Adipose tissue (tissue), 3 donors: ENCODE measurements around the gene GEMIN7. TPM values are rescaled to one million over a fixed set of nuclear protein-coding genes. Genes with fewer than 3 reads are reported as not detected.
"Not testable (repeated sequence)": the region's sequence is repeated elsewhere in the genome, so short reads cannot be mapped to it uniquely, and the experiment has no call there.

Experiments used
- H3K27ac ChIP-seq: one replicate; pipeline ENCODE4 v1.5.1; 2013; ENCODE audit warnings: low read depth, low read length
- WGBS, 3 donors: extraction: QIAGEN DNeasy Blood & Tissue Kit; methylation state at CpG; one replicate each; pipeline ENCODE4 v1.1.7; 2013; 5-methylcytosine and 5-hydroxymethylcytosine counted together
- polyA plus RNA-seq, 3 donors: library from polyadenylated mRNA; stranded (reverse); fragments of 200-250 nt; gene quantifications; one replicate each; pipeline ENCODE4 v1.2.3, GENCODE V29; 2013
- donor health status: healthy with polysubstance abuse.
- donor health status: Bipolar disorder and iron deficiency.
- donor health status: healthy.

The GEMIN7 gene
- polyA plus RNA-seq, 3 donors: 12.4 to 29.6 (median 19.3) TPM

DNA sequence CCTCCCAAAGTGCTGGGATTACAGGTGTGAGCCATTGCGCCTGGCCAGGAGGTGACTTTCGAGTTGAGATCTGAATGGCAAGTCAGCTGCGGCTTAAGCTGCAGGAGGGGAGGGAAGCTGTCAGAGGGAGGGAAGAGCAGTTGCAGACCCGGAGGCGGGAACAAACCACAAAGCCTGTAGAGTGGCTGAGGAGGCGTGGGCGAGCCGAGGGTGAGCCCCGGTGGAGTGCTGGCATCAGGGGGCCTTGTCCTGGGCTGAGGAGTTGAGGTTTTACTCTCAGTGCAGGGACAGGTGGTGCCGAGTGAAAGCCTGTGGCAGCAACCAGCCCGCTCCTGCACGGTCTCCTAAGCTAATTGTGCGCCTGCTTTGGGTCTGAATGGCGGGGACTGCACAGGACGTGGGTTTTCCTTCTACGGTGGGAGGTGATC is 38.1 kb downstream of the GEMIN7 start:
- 37 to 64% (median 45%) methylated on average over 16 of the region's 16 CpGs for WGBS, 3 donors

DNA sequence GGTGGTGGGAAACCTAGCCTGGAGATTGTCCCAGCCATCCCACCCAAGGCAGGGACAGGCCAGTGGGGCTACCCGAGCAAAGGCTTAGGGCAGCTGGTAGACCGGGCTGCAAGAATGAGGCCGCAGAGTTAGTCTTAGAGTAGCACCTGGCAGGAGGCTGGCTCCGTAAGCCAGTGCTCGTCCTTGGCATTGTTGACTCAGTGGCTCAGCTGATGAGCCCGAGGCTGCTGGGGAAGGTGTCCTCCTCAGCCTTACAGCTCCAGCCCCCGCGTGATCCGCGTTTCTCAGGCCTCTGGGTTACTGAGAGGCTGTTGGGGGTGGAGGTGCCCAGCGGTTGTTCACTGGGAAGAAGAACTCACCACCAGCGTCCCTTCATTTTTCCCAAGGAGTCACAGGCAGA is 38.6 kb downstream of the GEMIN7 start:
- 37 to 72% (median 66%) methylated on average over 12 of the region's 12 CpGs for WGBS, 3 donors
- H3K27ac ChIP-seq: no peak overlapping the region

More for the DNA sequence above, 38.1 kb downstream of the GEMIN7 start:
- no peak overlapping the region for H3K27ac ChIP-seq

DNA sequence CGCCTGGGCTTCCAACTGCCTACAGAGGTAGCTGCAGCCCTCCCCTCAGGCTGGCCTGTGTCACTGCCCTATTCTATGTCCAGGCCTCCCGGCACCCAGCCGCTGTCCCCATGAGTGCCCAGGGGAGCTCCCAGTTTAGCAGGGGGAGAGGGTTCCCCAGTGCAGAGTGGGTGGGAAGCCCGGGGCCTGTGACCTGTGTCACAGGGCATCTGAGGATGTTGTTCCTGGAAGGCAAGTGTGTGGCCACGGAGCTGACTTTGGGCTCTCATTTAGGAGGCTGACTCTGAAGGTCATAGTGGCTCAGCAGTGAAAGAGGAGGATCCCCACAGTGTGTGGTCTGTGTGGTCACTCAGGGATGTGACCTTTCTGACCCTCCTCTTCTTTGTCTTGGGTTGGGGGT is 39.0 kb downstream of the GEMIN7 start:
- WGBS, 3 donors: 64 to 69% (median 68%) methylated on average over 5 of the region's 5 CpGs
- no peak overlapping the region for H3K27ac ChIP-seq

DNA sequence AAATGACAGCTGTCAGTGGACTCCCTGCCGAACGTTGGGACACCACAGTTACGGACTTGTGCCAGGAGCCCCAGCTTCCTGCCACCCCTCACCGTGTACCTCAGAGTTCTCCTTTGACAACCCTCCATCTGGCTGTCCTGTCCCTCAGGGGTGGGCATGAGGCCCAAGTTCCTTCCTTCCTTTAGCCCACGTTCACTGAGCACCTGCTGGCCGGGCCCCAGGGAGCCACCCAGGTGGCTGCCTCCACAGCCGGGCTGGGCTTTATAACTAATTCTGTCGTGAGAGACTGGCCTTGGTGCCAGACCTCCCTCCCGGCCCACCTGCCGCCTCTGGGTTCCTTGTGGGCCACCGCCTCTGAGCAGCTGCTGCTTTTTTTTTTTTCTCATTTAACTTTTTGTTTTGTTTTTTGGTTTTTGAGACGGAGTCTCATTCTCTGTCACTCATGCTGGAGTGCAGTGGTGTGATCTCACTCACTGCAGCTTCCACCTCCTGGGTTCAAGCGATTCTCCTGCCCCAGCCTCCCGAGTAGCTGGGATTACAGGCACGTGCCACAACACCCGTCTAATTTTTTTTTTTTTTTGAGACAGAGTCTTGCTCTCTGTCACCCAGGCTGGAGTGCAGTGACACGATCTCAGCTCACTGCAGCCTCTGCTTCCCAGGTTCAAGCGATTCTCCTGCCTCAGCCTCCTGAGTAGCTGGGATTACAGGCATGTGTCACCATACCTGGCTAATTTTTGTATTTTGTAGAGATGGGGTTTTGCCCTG is 39.7 kb downstream of the GEMIN7 start:
- H3K27ac ChIP-seq: not testable (repeated sequence)

DNA sequence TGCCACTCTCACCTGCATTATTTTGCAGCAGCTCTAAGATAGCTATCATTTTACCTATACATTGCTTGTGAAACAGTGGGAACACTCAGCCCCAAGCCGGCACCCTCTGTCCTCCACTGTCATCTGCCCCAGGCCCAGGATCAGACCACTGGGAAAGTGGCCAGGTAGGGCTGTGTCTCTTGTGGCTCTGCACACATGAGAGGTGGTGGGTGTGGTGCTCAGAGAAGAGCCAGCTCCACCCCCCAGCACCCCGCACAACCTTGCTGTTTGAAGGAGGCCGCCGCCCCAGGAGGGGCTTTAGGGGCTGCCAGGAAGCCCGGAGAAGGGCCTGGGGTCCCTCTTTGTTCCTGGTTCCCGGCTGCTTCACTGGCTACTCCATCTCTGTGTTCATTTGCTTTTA is 40.5 kb downstream of the GEMIN7 start:
- 85 to 90% (median 87%) methylated on average over 6 of the region's 6 CpGs for WGBS, 3 donors
- no peak overlapping the region for H3K27ac ChIP-seq

More for the DNA sequence above, 39.7 kb downstream of the GEMIN7 start:
- 41 to 61% (median 42%) methylated on average over 18 of the region's 18 CpGs for WGBS, 3 donors

DNA sequence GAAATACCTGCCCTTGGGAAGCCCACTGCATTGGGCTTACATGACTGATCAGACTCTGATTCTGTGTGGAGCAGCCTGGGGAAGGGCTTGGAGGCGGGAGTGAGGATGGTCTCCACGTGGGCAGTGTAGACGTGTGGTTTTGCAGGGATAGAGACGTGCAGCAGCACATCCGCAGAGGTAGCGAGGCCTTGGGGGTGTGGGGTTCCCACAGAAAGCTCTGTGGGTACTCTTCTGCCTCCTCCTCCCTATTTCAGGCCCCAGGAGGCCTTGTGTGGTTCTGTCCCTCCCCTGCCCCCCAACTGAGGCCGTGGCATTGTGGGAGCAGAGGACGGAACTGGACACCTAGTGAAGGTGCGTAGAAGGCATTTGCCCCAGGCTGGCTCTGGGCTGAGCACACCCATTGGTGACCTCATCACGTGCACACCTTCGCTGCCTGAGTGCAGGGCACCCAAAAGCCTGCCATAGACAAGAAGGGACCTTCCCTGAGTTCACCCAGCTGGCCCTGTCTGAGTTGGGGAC is 42.8 kb downstream of the GEMIN7 start:
- H3K27ac ChIP-seq: no peak overlapping the region
- WGBS, 3 donors: 79 to 84% (median 83%) methylated on average over 11 of the region's 11 CpGs

DNA sequence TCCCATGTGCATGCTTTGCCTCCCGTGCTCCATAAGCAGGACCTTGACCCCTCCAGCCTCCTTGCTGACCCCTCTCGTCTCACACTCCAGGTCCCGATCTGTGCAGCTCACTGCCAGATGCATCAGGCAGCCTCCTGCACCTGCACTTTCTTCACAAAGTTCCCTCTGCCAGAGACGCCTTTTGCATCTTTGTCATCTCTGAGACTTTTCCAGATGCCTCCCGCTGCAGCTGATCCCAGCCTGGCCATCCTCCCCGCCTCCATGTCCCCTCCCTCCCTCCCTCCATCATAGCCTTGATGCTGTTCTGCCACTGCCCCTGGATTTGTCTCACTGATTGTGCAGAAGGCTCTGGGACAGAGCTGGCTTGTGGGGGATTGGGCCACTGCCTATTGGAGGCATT is 43.8 kb downstream of the GEMIN7 start:
- no peak overlapping the region for H3K27ac ChIP-seq
- WGBS, 3 donors: 75 to 89% (median 85%) methylated on average over 6 of the region's 6 CpGs

DNA sequence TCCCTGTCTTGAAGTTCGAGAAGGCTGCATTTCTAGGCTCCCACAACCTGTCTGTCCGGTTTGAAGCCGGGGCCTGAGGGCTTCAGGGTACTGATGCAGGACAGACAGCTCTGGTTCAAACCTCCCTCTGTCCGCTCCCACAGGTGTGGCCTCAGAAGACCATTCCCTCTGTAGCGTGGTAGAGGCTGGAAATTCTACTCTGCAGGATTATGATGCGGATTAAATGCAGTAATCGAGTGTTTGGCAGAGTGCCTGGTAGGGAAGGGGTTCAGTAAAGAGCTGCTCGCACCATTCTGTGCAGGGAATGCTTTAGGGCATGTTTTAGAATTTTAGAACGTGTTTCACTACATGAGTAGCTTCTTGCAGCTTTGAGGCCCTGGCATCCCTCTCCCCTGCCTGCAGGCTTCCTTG is 44.4 kb downstream of the GEMIN7 start:
- no peak overlapping the region for H3K27ac ChIP-seq
- 64 to 75% (median 66%) methylated on average over 9 of the region's 9 CpGs for WGBS, 3 donors

DNA sequence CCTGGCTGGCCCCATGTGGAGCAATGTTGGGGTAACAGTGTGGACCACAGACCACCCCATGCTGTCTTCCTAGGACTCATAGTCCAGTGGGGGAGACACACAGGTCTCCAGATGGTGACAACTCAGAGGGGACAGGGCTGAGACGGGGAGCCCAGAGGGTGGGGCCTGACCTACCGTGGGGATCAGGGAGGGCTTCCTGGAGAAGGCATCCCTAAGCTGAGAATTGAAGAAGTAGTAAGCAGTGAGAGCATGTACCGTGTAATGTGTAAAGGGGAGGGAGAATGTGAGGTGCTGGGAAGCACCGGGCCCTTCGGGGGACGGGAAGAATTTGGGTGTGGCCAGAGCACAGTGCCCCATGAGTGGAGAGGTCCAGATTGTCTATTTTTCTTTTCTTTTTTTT is 45.0 kb downstream of the GEMIN7 start:
- 76 to 85% (median 79%) methylated on average over 6 of the region's 6 CpGs for WGBS, 3 donors
- no peak overlapping the region for H3K27ac ChIP-seq

DNA sequence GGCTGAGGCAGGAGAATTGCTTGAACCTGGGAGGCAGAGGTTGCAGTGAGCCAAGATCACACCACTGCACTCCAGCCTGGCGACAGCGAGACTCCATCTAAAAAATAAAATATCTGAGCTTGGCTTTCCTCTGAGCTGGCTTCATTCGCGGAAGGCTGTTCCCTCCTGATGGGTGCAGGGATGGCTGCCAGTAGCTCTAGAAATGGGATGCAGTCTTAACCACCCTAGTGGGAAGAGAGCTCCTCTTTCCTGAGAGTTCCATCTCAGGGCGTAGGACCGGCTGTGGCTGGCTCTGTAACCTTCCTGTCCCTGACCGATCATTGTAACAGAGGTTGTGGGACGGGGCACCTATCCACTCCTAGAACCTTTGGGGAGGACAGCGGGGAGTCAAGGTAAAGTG is 46.3 kb downstream of the GEMIN7 start:
- H3K27ac ChIP-seq: no peak overlapping the region
- 88 to 94% (median 93%) methylated on average over 9 of the region's 9 CpGs for WGBS, 3 donors

DNA sequence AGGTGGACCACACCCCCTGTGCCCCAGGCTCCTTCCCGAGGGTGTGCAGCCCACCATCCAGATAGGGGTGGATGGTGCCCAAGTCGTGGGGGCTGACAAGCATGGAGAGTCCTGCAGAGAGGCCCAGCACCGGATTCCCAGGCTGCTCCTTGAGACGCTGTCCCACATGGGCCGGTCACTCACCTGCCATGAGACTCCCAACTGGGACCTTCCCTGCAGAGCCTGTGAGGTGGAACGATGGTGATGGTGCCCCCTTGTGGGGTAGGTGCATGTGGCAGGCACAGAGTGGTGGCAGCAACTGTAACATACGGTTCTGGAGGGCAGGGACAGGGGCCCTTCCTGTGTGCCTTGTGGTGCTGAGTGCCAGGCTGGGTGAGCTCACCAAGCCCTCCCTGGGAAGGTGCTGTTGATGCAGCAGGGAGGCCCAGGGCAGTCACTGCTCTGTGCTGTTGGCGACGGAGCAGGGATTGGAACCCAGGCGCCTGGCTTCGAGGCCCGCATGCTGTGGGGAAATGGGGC is 47.0 kb downstream of the GEMIN7 start:
- no peak overlapping the region for H3K27ac ChIP-seq
- 52 to 65% (median 59%) methylated on average over 12 of the region's 12 CpGs for WGBS, 3 donors

DNA sequence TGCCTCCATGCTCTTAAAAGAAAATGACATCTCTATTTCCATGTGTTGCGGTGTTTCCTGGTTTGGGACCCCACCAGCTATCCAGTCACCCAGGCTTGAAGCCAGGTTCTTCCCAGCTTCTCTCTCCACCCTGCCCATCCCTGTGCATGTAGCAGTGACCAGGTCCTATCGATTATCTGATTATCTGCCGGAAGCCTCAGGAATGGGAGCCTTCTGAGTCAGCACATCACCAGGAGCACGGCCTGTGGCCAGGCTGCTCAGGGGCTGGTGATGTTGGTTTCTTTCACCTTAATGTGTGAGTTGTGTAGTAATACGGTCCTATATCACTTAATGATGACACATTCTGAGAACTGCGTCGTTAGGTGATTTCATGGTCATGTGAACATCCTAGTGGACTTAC is 47.6 kb downstream of the GEMIN7 start:
- WGBS, 3 donors: 83 to 93% (median 91%) methylated on average over 7 of the region's 7 CpGs
- H3K27ac ChIP-seq: no peak overlapping the region

DNA sequence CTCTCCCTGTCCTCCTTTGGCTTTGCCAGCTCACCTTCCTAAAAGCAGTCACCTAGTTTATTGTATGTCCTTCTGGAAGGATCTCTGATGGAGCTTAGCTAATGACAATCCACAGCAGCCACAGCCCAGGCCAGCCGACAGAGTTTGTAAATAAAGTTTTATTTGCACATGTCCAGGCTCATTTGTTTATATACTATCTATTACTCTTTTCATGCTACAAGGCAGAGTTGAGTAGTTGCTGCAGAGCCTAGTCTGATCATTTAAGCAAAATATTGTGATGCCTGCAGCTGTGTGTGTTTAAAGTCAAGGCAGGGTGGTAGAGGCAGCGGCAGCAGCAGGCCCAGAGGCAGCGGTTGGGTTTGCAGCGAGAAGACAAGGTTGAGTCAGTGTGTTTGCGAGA is 49.1 kb downstream of the GEMIN7 start:
- no peak overlapping the region for H3K27ac ChIP-seq
- 88 to 98% (median 94%) methylated on average over 5 of the region's 5 CpGs for WGBS, 3 donors

DNA sequence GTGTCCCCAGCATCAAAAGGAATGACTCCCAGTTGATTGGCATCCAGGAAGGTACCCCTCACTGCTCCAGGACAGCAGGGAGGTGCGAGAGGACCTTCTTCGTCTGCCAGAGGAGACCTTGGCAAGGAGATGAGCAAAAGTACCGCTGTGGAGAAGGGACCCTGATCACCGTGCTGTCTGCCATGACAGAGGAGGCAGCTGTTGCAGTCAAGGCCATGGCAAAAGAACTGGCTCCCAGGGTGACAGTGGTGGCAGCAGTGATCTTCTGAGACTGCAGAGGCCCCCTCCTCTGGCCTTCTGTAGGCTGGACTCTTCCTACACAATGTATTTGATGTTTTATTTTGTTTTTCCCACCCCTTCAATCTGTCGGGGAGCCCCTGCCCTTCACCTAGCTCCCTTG is 49.7 kb downstream of the GEMIN7 start:
- 77 to 94% (median 90%) methylated on average over 5 of the region's 5 CpGs for WGBS, 3 donors
- H3K27ac ChIP-seq: no peak overlapping the region

DNA sequence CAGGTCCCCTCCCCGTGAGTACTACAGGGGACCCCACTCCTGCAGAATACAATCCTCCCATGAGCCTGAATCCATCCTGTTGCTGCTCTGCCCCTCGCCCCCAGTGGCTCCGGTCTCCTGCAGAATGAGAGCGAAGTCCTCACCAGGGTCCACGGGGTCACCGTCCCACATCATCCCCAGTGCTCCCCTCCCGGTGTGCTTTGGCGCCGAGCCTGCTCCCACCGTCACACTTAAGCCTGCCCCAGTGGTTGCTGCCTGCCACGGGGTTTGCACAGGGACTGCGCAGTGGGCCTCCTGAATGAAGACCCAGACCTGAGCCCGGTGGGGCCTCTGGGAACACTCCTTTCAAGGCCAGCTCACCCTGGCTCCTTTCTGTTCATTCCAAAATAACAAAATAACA is 51.2 kb downstream of the GEMIN7 start:
- no peak overlapping the region for H3K27ac ChIP-seq
- 81 to 94% (median 88%) methylated on average over 13 of the region's 13 CpGs for WGBS, 3 donors

DNA sequence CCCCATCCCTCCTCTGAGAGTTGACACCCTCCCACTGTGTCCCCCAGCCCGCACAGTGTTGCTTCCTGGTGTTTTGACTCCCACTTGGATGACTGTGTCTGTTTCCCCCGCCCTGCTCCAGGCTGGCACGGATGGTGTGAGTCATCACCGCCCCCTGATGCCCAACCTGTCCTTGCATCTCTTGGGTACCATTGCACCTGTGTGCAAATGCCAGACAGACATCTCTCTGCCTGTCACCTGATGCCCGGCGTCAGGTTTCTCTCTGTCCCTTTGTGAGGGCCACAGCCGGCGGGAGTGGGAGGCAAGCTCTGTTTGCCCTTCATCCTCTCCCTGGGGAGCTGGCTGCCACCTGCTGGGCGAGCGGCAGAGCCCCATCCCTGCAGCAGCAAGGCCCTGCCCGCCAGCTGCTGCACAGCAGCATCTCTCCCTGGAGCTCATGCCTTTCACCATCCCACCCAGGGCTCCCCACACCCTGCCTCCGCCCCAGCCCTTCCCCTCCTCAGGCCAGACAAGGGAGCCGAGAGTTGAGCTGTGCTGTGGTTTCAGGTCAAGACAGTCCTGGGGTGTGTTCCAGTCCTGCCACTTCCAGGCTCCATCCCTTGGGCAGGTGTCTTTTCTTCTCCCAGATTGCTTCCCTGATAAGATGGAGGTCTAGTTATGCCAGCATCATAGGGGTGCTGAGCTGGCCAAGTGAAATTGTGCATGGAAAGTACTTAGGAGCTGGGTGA is 52.0 kb downstream of the GEMIN7 start:
- H3K27ac ChIP-seq: no peak overlapping the region
- WGBS, 3 donors: 64 to 75% (median 65%) methylated on average over 11 to 13 of the region's 13 CpGs

DNA sequence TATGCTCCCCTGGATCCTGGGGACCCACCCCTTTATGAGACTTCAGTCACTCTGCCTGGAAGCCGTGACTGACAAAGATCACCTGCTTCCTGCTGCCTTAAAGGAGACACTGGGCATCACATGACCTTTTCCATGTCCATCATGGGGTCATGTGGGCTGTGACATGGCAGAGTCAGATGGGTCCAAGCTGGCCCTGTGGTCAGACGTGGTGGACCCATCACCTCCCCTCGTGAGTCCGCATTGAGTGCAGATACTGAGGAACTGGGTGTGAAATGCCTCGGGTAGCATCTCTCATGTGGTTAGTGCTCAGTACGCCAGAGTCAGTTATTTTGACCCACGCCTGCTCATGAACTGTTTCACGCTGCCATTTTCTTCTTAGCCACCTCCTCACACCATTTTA is 54.6 kb downstream of the GEMIN7 start:
- H3K27ac ChIP-seq: no peak overlapping the region
- 88 to 92% (median 88%) methylated on average over 8 of the region's 8 CpGs for WGBS, 3 donors

DNA sequence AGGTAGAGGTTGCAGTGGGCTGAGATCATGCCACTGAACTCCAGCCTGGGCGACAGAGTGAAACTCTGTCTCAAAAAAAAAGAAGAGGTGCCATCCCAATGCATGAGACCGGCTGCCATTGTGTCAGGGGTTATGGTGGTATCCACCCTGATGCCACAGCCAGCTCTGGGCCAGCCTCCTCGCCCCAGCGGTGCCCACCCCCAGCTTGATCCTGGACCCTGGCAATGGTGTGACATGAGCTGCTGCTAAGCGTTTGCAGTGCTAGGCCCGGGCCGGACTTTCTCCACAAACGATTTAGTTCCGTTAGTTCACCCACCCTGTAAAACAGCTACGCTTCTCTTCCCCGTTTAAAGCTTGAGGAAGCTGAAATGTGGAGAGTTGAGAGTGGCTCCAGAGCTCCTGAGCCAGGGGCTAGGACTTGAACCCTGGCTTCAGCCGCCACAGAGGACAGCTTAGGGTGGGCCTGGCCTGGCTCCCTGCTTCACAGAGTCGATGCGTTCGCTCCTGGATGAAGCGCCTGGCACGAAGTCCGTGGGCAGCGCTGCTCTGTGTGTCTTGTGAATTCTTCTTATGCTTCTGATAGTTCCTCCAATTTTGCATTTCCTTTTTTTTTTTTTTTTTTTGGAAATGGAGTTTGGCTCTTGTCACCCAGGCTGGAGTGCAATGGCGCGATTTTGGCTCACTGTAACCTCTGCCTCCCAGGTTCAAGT is 56.3 kb downstream of the GEMIN7 start:
- 93 to 96% (median 95%) methylated on average over 21 of the region's 21 CpGs for whole genome bisulfite sequencing, 3 donors
- no peak overlapping the region for H3K27ac ChIP-seq
